Measurements from ENCODE around the gene PCNX1. TPM values are rescaled to one million over a fixed set of nuclear protein-coding genes. Genes with fewer than 3 reads are reported as not detected.
A peak's percentile ranks its signal among the peaks of the same experiment; 100 is the strongest.

Gene PCNX1
- total RNA-seq, 4 donors from 2014 or later = 9.1 to 41.8 (median 18.9) TPM

DNA sequence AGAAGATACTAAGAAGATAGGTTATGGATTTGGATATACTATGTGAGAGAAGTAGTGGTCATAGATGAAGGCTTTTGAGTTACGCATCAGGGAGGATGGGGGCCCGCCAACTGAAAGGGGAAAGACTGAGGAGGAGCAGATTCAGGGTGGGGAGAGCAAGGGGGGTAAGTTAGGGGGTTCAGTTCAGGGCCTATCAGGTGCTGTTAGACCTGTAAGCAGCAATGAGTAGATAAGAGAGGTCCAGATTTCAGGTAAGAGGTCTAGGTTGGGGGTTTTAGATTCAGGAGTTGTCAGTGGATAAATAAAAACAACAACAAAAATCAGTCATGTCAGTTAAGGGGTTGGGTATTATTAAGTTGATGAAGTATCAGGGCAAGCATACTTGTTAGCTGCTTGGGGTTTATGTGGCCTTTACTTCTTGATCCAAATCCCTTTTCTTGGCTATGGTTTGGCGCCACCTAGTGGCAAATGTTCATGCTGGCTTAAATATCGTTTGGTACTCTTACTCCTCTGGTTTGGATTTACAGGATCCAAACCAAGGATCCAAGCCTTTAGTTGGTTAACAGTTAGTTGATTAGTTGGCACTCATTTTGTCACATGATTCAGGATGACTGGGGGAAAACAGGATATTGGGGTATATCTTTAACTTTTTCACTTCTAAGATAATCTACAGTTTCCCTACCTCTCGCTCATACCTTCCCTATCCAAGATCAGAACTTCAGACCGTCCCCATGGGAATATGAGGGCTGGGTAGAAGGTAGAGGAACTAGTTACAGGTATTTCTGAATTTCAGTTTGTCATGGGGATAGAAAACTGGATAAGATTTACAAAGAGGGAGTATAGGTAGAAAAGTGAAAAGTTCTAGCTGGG, 65.1 kb downstream of the PCNX1 start:
- DNase-seq = no peak
- TF ChIP-seq, protein P1, sequence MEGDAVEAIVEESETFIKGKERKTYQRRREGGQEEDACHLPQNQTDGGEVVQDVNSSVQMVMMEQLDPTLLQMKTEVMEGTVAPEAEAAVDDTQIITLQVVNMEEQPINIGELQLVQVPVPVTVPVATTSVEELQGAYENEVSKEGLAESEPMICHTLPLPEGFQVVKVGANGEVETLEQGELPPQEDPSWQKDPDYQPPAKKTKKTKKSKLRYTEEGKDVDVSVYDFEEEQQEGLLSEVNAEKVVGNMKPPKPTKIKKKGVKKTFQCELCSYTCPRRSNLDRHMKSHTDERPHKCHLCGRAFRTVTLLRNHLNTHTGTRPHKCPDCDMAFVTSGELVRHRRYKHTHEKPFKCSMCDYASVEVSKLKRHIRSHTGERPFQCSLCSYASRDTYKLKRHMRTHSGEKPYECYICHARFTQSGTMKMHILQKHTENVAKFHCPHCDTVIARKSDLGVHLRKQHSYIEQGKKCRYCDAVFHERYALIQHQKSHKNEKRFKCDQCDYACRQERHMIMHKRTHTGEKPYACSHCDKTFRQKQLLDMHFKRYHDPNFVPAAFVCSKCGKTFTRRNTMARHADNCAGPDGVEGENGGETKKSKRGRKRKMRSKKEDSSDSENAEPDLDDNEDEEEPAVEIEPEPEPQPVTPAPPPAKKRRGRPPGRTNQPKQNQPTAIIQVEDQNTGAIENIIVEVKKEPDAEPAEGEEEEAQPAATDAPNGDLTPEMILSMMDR (IDR thresholded peaks at IDR 0.05) = peak; percentile 80 to 92 (median 89)
- no peak for TF ChIP-seq POLR2A (IDR thresholded peaks at IDR 0.05)
- WGBS, 2 donors = 51 to 60% methylated on average over 5 to 6 of the region's 6 CpGs
- Histone ChIP-seq H3K27me3 (no peaks in the 10 kb centered on the region), H3K27ac (no peak overlapping the region), H3K36me3 (peaks cover 8 to 35% (median 8%) of the 10 kb centered on the region in 3 donors), H3K4me3 (no peak overlapping the region), H3K9me3 (no peaks in the 10 kb centered on the region), H3K4me1 (peaks cover 0 to 8% (median 0%) of the 10 kb centered on the region in 3 donors)
- intact Hi-C loops (cut with DNase I) = loop anchor here (10.0 kb wide), 1 partner anchor 148 kb away; no protein-coding TSS in a partner anchor

DNA sequence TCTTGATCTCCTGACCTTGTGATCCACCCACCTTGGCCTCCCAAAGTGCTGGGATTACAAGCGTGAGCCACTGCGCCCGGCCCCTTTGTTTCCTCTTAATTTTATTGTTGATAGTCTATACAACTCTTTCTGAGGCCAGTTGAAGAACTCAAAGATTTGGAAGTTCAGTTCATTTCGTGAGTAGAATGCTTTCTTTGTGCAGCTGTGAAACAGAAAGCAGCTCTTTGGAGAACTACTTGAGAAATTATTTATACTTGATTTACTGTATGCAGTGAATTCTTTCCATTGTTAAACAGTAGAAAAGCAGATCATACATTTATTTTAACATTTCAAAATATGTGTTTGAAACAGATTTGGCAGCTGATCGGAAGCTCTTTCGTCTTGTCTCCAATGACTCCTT, 69.3 kb downstream of the PCNX1 start:
- Histone ChIP-seq H3K4me3 (no peak overlapping the region), H3K27me3 (no peaks in the 10 kb centered on the region), H3K36me3 (peaks cover 12 to 29% (median 15%) of the 10 kb centered on the region in 3 donors), H3K27ac (no peak overlapping the region), H3K9me3 (no peaks in the 10 kb centered on the region), H3K4me1 (peaks cover 0 to 18% (median 0%) of the 10 kb centered on the region in 3 donors)
- intact Hi-C loops (cut with DNase I) = loop anchor here (10.0 kb wide), 1 partner anchor 152 kb away; no protein-coding TSS in a partner anchor
- no peak for DNase-seq
- no peak for TF ChIP-seq POLR2A (IDR thresholded peaks at IDR 0.05)
- TF ChIP-seq, protein P1 (IDR thresholded peaks at IDR 0.05) = no peak
- WGBS, 2 donors = 74 to 95% methylated on average over 6 of the region's 6 CpGs

DNA sequence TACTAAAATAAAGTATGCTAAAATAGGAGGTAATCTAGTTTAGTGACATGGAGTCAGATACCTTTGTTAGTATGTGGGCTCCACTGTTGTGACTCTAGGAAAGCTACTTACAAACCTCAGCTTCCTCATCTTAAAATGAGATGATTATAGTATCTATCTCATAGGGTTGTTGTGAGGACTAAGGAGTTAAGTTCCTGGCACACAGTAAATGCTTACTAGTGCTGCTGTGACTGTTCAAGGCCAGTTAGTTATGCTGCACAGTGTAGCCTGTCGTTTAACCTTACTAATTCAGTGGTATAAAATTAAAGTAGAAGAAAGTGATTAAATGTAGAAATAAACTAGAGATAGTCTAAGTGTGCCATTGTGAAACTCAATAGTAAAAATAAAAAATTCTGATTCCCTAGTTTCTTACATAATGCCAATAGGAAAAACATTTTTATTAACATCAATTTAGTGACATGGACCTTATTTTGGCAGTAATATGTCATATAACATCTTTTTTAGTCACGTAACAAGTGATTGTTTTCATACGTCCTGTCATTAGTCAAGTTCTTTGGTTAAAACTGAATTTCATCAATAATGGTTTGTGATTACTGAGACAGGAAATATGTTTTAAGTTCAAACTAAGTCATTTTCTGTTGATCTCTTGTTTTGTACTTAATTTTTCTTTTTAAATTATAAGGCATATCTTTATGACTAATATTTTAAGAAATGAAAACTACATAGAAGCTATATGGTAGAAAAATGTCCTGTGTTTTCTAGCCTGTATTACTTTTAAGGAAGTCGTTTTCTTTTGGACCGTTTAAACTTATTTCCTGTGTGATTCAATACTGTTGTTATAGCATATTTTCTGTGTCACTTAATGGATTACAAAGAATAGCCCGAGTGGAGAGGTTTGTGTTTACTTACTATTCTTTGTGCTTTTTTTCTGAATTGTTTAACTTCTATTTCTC, 74.0 kb downstream of the PCNX1 start:
- peaks cover 12 to 24% (median 15%) of the 10 kb centered on the region in 3 donors for H3K36me3 ChIP-seq
- peaks cover 0 to 13% (median 0%) of the 10 kb centered on the region in 3 donors for H3K4me1 ChIP-seq
- DNase-seq = no peak
- WGBS, 2 donors = 32 to 43% methylated on average over 6 of the region's 6 CpGs
- no peaks in the 10 kb centered on the region for H3K27me3 ChIP-seq
- TF ChIP-seq, protein P1 (IDR thresholded peaks at IDR 0.05) = no peak
- TF ChIP-seq POLR2A (IDR thresholded peaks at IDR 0.05) = no peak
- no peaks in the 10 kb centered on the region for H3K9me3 ChIP-seq
- H3K27ac ChIP-seq = peak overlapping the region in 1 of 4 donors; percentile 1
- intact Hi-C loops (cut with DNase I) = no loop called here
- no peak overlapping the region for H3K4me3 ChIP-seq

DNA sequence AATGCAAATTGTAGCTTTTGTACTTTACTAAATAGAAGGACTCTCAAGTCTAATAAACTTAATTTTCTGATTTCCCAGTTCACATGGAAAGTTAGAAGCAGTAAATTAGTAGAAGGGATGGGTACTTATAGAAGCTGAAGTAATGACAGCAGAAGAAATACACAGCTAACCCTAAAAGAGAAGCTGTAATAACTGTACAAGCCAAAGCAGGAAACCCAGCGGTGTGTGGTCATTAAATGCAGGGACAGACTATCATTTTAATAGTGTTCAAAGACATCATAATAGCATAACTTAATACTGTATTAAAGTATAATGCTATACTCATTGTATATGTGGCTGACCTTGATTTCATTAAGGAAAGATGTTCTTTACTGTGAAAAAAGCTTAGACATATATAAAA, 74.9 kb downstream of the PCNX1 start:
- 73 to 74% methylated on average over 1 of the region's 1 CpG for WGBS, 2 donors
- no peaks in the 10 kb centered on the region for H3K27me3 ChIP-seq
- peaks cover 5 to 15% (median 15%) of the 10 kb centered on the region in 3 donors for H3K36me3 ChIP-seq
- no peaks in the 10 kb centered on the region for H3K9me3 ChIP-seq
- intact Hi-C loops (cut with DNase I) = no loop called here
- H3K4me1 ChIP-seq = peaks cover 0 to 13% (median 0%) of the 10 kb centered on the region in 3 donors
- peak overlapping the region in 1 of 4 donors; percentile 1 for H3K27ac ChIP-seq
- TF ChIP-seq, protein P1 (IDR thresholded peaks at IDR 0.05) = no peak
- no peak for TF ChIP-seq POLR2A (IDR thresholded peaks at IDR 0.05)
- no peak for DNase-seq
- no peak overlapping the region for H3K4me3 ChIP-seq

Data from esophagus squamous epithelium (tissue), 5 donors.